Cardiac septum (tissue), 1 donor: ENCODE results near the gene LRP1. TPM values are rescaled to one million over a fixed set of nuclear protein-coding genes. Genes with fewer than 3 reads are reported as not detected.

ENCODE experiments used
- DNase-seq: peaks from one replicate; pipeline ENCODE4 v3.0.0-alpha.2; 2020; ENCODE audit warnings: low spot score
- intact Hi-C: fragments of 100-400 bp; cut with DNase I; formaldehyde crosslinking; loops from one replicate; pipeline ENCODE4 v1.14.0; 2022
- total RNA-seq: library from RNA; stranded (reverse); fragmentation: NEBNext Ultra II Directional; extraction: Animal tissue kit (Norgen Biotek cat#: 25700); gene quantifications from one replicate; pipeline ENCODE4 v1.2.1, GENCODE V29; 2021
- donor health status: DM: no; HTN: no; CAD: no.

The LRP1 gene
- total RNA-seq, 1 donor from 2014 or later = 103 TPM

DNA sequence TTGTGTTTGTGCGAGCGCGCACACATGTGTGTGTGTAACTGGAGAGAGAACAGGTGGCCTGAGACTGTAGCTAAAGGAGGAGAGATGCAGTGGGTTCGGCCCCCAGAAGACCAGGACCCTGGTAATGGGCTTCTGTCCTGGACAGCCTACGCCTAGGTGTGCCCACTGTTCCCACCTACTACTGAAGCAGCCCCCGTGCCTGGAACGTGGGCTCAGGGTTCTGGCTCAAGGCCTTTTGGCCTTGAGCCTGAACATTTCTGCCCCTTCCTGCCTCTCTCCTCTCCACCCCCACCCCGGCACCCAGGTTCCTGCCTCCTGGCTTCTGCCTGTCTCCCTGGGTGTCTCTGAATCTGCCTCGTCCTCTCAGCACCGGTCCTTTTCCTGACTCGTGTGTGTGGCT, 86.8 kb downstream of the LRP1 start:
- DNase-seq = no peak
- intact Hi-C loops = no loop called here

DNA sequence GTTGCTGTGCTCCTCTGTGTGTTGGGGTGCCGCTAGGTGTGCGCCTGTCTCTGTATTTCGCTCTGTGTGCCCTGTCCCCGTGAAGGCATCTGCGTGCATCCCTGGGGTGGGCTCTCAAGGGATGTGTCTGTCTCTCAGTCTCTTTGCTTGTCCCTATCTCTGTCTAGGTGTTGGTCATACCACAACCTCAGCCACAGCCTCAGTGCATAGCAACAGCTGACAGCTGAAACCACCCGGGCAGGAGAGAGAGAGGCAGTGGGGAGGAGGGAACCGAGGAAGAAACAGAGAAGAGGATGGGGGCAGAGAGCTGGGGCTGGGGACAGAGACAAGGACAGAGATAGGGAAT, 87.4 kb downstream of the LRP1 start:
- no peak for DNase-seq
- intact Hi-C loops = loop anchor here (1.0 kb wide), 1 partner anchor 24 kb away; no protein-coding TSS in a partner anchor

DNA sequence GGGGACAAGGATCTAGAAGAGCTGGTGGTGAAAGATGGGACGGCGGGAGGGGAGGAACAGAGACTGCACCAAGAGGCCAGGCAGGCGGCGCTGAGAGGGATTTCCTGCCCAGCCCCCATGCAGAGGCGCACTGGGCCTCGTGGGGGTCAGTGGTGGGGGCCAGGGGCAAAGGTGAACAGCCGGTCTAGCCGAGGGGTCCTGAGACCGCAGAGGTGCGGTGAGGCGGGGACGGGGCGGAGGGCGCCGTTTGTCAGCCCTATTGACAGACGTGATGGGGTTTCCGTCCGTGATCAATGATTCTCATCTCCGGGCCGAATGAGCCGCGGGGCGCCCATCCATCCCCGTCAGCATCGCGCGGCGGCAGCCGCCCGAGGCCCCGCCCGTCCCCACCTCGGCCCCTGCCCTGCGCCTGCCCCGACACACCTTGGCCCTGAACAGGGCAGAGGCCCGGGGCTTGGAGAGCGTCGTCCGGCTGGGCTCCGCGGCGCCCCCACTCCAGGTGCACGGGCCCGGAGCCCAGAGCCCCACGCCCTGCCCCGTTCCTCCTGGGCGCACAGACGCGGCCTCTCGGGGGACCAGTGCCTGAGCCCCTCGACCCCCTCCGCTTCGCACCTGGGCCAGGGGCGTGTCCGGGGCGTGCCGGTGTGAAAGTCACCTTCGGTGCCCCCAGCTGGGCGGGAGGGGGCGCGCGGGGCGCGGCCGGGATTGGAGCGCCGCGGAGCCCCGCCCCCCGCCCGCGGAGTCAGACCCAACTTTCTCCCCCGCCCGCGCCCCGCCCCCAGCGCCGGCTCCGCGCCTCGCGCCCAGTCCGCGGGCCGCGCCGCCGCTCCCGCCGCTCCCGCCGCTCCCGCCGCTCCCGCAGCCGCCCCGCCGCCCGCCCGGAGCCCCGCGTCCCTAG, 88.0 kb downstream of the LRP1 start, which contains the start of gene NXPH4:
TSS of gene NXPH4 (plus strand) at position 781 of the 898 bp plus-strand sequence. CDS start 176 bp downstream, outside the sequence.
- intact Hi-C loops = loop anchor here (1.0 kb wide), 1 partner anchor 23 kb away; no protein-coding TSS in a partner anchor

DNA sequence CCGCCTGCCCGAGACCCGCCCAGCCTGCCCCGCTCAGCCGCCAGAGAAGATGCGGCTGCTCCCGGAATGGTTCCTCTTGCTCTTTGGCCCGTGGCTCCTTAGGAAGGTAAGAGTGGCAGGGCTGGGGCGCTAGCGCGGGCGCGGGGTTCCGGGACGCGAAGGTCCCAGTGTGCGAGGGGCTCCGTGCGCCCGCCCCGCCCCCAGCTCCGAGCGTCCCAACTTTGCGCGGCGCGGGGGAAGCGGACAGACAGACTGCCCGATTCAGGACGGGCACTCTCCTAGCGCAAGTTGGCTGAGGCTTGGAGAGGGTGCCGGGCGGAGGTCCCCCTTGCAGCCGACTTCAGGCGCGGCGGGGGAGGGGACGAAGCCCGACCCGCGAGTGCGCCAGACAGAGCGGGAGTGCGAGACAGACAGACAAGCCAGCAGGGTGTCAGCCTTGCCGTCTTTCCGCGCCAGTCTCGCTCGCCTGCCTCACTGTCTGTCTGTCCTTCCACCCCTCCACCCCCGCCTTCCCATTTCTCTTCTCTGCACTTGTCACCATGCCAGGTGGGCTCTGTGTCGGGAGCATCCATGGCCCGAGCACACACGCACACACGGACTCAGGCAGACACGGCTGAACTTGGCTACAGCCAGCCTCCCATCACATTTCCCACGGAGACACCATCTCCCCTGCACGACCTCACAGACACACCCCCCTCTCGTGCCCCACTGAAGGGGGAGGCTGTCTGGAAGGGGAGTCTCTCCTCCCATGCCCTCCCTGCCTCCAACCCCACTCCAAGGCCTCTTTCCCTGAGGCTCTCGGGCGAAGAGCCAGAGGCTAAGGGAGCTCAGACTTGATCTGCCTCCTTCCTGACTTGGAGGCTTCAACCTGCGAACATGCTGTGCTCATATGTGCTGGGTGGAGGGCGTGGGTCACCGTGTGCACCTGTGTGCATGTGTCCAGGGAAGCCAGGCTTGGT, 88.9 kb downstream of the LRP1 start:
- intact Hi-C loops = loop anchor here (1.0 kb wide), 1 partner anchor 22 kb away; no protein-coding TSS in a partner anchor
- DNase-seq = no peak

More for the DNA sequence above, 88.0 kb downstream of the LRP1 start, which contains the start of gene NXPH4:
- DNase-seq = no peak

DNA sequence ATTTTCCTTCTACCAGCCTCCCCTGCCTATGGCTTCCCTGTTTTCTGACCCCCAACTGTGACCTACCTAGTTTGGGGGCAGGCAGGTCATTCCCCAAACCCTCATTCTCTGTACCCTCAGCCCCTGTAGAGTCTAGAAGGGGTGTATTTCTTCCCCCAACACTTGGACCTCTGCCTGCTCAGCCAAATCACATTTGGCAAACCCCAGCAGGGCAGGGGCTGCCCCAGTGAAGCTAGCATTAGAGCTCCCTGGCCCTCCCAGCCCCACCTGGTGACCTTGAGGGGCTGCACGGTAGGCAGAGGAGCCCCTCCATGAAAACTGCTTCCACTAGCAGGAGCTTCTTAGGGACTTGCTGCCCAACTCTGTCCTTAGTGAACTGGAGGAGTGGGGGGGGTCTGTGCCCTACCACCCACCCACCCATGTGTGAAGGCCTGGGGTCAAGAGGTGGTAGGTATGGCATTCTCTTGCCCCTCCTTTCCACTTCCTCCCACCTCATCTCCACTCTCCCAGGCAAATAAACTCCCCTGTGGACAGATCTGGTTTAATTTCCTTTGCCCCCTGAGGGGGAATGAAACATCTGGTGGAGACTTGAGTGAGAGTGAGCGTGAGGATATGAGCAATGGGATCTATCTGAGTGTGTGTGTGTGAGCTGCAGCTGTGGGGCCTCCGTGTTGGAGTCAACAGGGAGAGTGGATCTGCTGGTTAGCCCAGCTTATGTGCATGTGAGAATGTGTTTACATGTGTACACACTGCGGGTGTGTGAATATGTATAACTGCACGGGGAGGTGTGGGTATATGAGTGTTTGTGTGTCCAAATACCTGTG, 90.0 kb downstream of the LRP1 start:
- no peak for DNase-seq
- intact Hi-C loops = no loop called here

DNA sequence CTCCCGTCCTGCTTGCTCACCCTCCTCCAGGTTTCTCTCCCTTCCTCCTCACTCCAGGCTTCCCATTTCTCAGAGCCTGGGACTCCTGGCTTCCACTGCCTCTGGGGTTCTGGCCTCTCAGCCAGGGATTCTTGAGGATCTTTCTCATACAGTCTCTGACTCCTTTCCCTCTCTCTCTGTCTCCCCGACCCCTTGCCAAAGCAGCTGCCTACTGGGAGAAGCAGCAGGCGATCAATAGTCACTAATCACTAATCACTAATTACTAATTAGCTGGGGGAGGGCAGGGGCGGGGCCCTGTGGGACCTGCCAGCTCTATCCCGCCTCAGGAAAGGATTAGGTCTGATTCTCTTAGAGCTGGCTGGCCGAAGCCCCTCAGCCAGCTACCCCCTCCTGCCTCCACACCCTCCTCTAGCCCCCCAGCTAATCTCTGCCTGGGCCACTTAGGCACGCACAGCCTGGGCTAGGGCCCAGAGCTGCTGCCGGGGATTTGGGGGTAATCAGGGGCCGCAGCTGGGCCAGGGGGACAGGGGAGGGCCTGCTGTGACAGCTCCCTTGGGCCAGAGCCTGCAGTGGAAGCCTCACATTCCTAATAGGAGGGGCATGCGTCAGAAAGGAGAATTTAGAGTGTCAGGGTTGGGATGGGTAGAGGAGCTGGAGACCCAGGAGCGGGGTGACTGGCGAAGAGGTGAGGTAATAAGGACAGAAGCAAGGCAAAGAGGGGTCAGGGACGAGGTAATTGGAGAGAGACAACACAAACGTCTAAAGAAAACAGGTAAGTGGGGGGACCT, 91.1 kb downstream of the LRP1 start:
- DNase-seq = no peak
- intact Hi-C loops = no loop called here

DNA sequence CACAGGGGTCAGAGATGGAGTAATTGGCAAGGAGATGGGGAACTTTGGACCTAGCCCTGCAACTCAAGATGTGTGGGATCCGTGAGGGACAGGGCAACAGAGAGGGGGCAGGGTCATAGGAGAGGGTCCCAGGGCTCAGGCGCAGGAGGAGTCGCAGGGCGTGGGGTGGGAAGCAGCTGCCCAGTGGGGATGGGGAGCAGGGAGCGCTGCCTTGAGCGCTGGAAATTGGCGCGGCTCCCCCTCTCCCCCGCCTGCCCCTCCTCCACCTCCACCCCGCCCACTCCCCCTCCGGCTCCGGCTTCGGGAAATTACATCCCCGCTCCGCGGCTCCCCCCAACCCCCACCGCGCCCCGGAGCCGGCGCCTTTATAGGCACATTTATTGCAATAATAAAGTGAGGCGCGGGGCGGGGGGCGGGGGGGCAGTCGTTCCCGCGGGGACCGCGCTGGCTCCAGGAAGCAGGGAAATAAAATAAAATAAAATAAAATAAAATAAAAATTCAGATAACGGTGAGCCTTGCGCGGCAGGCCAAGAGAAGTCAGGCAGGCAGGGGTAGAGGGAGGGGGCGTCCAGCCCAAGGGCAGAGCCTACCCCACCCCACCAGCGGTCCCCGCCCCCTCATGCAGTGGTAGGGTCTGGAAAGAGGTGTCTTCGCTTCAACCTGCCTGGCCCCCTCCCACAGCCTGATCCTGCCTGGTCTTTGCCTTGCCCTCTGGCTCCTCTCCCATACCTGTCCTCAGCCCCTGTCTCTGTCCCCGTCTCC, 91.9 kb downstream of the LRP1 start:
- DNase-seq = no peak
- intact Hi-C loops = no loop called here

DNA sequence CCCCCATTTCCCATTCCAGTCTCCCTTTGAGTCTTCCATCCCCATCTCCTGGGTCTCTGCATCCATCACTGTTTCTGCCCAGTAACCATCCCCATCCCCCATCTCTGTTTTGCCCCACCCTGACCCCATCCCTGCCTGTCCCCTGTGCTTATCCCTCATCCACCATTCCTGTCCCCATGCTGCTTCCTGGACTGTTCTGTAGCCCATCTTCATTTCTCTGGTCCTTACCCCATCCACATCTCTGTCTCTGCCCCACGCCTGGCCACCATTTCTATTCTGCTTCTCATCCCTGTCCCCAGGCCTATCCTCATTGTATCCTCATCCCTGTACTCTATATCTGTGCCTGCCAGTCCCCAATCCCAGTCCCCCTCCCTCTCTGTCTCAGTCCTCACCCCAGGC, 92.5 kb downstream of the LRP1 start:
- intact Hi-C loops = no loop called here
- DNase-seq = no peak

DNA sequence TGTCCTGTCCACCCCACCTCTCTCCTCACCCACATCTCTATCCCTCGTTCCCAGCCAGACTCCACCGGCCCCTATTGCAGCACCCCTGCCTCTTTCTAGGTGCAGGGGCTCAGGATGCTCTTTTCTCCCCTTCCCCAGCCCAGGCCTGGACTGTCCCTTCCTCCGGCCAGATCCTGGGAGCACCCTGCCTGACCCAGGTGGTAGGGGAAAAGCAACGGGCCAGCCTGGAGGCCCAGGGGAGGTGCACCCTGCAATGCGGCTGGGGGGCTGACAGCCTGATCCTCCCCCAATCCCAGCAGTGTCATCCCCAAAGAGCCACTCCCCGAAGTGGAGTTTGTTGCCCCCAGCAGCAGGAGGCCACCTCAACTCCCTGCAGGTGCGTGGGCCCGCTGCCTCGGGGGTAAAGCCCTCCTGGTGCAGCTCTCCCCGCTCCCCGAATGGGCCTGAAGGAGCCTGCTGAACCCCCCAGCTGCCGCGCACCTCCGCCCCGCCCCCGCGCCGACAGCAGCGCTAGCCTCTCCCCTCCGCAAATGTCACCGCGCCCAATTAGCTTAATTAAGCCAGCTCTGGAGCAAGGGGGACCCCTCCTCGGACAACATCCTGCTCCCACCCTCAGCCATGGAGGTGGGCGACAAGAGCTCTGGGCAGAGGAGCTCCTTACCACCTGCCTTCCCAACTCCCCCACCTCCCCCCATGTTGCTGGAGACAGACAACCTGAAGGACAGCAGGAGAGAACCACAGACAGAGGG, 93.1 kb downstream of the LRP1 start:
- no peak for DNase-seq

DNA sequence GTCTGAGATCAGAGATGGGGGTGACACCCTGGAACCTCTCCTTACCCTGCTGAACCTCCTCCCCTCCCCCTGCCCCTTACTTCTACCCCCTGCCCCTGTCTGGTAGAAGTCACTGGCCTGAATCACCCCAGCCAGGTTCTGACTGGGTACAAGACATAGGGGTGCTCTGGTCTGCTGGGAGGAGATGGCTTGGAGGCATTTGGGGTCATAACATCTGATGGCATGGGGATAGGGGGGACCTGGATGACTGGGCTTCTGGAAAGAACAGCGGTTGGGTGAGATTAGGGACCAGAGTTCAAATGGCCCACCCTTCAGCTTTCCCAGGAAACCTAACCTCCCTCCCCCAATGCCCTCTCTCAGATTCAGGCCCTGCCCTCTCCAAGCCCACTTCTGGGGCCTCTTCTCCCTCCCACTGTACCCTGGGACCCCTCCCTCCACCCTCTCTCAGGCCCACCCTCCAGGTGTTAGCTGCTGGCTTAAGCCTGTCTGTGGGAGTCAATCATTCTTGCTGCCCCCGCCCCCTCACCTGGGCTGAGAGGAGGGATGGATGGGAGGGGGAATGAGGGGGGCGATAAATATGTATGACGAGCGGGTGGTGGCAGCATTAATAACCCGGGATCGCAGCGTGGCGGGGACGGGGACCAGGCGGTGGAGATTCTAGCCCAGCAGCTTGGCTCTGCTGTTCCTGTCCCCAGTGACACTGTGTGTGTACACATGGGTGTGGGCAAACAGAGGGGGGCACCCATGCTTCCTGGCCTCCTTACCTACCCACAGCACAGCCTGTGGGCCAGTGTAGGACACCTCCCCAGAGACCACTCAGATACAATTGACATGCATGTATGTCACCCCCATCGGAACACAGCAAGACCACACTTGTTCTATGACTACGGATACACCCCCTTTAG, 94.3 kb downstream of the LRP1 start:
- no peak for DNase-seq

More for the DNA sequence above, 93.1 kb downstream of the LRP1 start:
- intact Hi-C loops = no loop called here

DNA sequence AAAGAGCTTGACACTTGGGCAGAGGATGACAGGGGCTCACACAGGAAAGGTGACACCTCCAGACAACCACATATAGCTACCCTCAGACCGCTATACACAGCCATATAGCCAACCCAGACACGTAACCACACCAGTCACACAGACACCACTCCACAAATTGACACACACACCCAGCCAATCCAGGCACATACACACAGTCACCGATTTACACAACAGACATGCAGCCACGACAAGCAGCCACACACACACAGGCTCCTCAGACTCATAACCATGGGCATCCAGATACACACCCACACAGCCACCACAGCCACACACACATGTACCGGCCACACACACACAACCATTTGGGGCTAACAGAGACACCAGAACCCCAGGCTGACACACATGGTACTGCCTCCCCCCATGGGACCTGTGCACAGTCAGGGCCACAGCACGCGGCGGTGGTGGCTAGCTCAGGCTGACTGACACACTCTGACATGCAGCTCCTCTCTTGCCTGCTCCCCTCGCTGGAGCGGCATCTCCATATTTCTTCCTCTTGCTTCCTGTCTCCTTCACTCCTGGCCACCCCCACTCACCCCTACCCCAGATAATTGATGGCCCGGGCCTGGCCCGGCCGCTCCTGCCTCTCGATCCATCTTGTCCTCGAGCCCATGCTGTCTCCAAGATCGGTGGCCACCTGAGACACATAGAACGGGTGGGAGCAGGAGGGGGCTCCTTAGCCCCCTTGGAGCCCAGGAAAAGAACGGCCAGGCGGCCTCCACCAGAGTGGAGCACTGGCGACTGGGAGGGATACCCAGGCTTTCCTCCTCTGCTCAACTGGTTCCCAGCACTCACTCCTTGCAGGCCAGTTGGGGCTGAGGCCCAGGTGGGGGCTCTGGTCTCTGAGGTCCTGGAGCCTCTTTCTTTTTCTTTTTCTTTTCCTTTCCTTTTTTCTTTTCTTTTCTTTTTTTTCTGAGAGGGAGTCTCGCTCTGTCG, 95.2 kb downstream of the LRP1 start:
- intact Hi-C loops = no loop called here
- DNase-seq = no peak

More for the DNA sequence above, 94.3 kb downstream of the LRP1 start:
- intact Hi-C loops = no loop called here

DNA sequence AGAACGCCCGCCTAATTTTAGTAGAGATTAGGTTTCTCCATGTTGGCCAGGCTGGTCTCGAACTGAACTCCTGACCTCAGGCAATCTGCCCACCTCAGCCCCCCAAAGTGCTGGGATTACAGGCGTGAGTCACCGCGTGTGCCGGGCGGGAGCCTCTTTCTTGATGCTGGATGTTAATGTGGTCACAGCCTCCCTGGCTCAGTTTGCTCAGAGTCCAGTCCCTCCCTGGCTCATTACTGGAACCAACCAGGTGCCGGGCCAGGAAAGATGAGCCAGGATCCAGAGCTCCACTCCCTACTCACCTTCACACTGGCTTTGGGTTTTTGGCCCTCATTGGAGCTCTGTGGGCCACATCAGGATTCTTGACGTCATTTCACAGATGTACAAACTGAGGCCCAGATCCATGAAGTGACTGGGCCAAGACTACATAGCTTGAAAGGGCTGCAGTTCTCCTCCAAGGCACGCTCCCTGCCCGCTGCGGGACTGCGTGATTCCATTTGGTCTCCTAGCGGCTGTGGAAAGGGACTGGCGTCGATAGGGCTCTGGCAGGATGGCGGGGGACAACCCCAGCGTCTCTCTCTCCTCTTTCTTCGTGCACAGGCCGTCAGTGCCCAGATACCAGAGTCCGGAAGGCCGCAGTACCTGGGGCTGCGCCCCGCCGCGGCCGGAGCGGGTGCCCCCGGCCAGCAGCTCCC, 96.1 kb downstream of the LRP1 start:
- no peak for DNase-seq
- intact Hi-C loops = no loop called here

DNA sequence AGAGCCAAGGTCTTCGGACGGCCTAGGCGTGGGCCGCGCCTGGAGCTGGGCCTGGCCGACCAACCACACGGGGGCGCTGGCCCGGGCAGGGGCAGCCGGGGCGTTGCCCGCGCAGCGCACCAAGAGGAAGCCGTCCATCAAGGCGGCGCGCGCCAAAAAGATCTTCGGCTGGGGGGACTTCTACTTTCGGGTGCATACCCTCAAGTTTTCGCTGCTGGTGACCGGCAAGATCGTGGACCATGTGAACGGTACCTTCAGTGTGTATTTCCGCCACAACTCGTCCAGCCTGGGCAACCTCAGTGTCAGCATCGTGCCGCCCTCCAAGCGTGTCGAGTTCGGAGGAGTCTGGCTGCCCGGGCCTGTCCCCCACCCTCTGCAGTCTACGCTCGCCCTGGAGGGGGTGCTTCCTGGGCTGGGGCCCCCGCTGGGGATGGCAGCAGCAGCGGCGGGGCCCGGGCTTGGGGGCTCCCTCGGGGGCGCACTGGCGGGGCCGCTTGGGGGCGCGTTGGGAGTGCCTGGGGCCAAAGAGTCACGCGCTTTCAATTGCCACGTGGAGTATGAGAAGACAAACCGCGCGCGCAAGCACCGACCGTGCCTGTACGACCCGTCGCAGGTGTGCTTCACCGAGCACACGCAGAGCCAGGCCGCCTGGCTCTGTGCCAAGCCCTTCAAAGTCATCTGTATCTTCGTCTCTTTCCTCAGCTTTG, 96.8 kb downstream of the LRP1 start:
- no peak for DNase-seq
- intact Hi-C loops = no loop called here
